GM19043 (cell line): ENCODE data around the gene SCGB1A1.

Experiments used
- ATAC-seq: cut with Tn5 transposase; IDR thresholded peaks from one replicate; pipeline ENCODE4 v1.9.1; 2021; ENCODE audit warnings: low read depth; ENCODE audit not compliant: unreplicated experiment

Gene SCGB1A1

GRCh38 chr11:62472063-62472884 is 53.4 kb downstream of the SCGB1A1 start:
- ATAC-seq = no peak
